ENCODE measurements around the gene KCTD13. TPM values are rescaled to one million over a fixed set of nuclear protein-coding genes. Genes with fewer than 3 reads are reported as not detected.
"Not testable (repeated sequence)": the region's sequence is repeated elsewhere in the genome, so short reads cannot be mapped to it uniquely, and the experiment has no call there.

The KCTD13 gene
- total RNA-seq, 1 experiment from 2014 or later, result 18.5 TPM

- TF ChIP-seq, protein P1, sequence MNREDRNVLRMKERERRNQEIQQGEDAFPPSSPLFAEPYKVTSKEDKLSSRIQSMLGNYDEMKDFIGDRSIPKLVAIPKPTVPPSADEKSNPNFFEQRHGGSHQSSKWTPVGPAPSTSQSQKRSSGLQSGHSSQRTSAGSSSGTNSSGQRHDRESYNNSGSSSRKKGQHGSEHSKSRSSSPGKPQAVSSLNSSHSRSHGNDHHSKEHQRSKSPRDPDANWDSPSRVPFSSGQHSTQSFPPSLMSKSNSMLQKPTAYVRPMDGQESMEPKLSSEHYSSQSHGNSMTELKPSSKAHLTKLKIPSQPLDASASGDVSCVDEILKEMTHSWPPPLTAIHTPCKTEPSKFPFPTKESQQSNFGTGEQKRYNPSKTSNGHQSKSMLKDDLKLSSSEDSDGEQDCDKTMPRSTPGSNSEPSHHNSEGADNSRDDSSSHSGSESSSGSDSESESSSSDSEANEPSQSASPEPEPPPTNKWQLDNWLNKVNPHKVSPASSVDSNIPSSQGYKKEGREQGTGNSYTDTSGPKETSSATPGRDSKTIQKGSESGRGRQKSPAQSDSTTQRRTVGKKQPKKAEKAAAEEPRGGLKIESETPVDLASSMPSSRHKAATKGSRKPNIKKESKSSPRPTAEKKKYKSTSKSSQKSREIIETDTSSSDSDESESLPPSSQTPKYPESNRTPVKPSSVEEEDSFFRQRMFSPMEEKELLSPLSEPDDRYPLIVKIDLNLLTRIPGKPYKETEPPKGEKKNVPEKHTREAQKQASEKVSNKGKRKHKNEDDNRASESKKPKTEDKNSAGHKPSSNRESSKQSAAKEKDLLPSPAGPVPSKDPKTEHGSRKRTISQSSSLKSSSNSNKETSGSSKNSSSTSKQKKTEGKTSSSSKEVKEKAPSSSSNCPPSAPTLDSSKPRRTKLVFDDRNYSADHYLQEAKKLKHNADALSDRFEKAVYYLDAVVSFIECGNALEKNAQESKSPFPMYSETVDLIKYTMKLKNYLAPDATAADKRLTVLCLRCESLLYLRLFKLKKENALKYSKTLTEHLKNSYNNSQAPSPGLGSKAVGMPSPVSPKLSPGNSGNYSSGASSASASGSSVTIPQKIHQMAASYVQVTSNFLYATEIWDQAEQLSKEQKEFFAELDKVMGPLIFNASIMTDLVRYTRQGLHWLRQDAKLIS (CRISPR knock-in tag; IDR thresholded peaks at IDR 0.05; ENCODE audit: borderline replicate concordance), result no peak
- no peak for TF ChIP-seq ZNF232 (CRISPR knock-in tag; IDR thresholded peaks at IDR 0.05)
Measured at GRCh38 chr16:29943846-29944799, 18.1 kb upstream of the KCTD13 start (continued).

- ATAC-seq, result no peak
- CTCF ChIA-PET, result interaction anchor here (1.1 kb wide), 1 partner anchor 11 kb away, joined by 6 read pairs; no protein-coding TSS in a partner anchor
- Mint-ChIP-seq H3K36me3 (no peaks in the 10 kb centered on the region), H3K4me1 (peaks cover 12% of the 10 kb centered on the region), H3K27ac (no peak overlapping the region), H3K27me3 (ENCODE audit: low read depth) (peaks cover 12% of the 10 kb centered on the region), H3K9me3 (peaks cover 16% of the 10 kb centered on the region; the same call in 1 of the 2 replicates), H3K4me3 (no peak overlapping the region)
- POLR2A ChIA-PET, result no interaction called here
- TF ChIP-seq, protein P2, sequence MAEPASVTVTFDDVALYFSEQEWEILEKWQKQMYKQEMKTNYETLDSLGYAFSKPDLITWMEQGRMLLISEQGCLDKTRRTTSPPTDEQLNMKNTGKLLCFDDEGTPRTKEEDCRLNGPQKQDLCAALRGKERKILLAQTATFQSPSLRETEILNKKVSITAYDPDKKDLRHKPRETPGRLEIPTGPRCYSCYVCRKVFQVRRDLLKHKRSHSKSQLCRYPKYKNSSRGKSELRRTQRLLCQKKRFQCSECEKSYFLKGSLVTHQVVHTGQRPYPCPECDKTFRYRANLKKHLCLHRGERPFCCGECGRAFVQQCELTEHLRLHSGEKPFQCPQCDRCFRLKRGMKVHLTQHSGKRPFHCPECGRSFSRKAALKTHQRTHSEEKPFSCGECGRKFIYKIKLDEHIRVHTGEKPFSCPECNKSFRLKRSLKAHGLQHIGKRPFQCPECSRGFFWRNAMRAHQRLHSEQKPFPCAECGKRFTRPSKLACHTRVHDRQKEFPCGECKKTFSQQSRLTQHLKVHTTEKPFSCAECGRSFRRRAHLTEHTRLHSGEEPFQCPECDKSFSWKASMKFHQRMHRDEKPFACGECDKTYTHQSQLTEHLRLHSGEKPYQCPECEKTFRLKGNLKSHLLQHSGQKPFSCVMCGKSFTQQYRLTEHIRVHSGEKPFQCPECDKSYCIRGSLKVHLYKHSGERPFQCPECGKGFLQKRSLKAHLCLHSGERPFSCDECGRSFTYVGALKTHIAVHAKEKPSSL (CRISPR knock-in tag; conservative IDR thresholded peaks at IDR 0.05), result no peak
- TF ChIP-seq SOX15 (CRISPR knock-in tag; IDR thresholded peaks at IDR 0.05) (no peak), ZNF219 (CRISPR knock-in tag; IDR thresholded peaks at IDR 0.05; ENCODE audit: borderline replicate concordance) (no peak), ZNF263 (CRISPR knock-in tag; IDR thresholded peaks at IDR 0.05; ENCODE audit: low read depth) (no peak), JUN (CRISPR knock-in tag; IDR thresholded peaks at IDR 0.05) (no peak), ZNF671 (CRISPR knock-in tag; IDR thresholded peaks at IDR 0.05) (no peak)
- TF ChIP-seq, protein P3, sequence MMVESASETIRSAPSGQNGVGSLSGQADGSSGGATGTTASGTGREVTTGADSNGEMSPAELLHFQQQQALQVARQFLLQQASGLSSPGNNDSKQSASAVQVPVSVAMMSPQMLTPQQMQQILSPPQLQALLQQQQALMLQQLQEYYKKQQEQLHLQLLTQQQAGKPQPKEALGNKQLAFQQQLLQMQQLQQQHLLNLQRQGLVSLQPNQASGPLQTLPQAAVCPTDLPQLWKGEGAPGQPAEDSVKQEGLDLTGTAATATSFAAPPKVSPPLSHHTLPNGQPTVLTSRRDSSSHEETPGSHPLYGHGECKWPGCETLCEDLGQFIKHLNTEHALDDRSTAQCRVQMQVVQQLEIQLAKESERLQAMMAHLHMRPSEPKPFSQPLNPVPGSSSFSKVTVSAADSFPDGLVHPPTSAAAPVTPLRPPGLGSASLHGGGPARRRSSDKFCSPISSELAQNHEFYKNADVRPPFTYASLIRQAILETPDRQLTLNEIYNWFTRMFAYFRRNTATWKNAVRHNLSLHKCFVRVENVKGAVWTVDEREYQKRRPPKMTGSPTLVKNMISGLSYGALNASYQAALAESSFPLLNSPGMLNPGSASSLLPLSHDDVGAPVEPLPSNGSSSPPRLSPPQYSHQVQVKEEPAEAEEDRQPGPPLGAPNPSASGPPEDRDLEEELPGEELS (CRISPR knock-in tag; IDR thresholded peaks at IDR 0.05), result no peak
- DNase-seq (ENCODE audit: low spot score), result no peak
Measured at GRCh38 chr16:29940656-29941055, 14.6 kb upstream of the KCTD13 start.

- H3K36me3 Mint-ChIP-seq; H3K4me1 Mint-ChIP-seq; H3K27ac Mint-ChIP-seq; POLR2A ChIA-PET; H3K9me3 Mint-ChIP-seq; CTCF ChIA-PET; DNase-seq (ENCODE audit: low spot score); H3K27me3 Mint-ChIP-seq (ENCODE audit: low read depth); H3K4me3 Mint-ChIP-seq; ATAC-seq: not testable (repeated sequence)
Measured at GRCh38 chr16:29931750-29932149, 5.7 kb upstream of the KCTD13 start.

All from WTC11 (cell line).